HG03575 (cell line): Measurements from ENCODE around the gene PRKCH.
"Not testable (repeated sequence)": the region's sequence is repeated elsewhere in the genome, so short reads cannot be mapped to it uniquely, and the experiment has no call there.

Experiments used
- ATAC-seq: cut with Tn5 transposase; IDR thresholded peaks from one replicate; pipeline ENCODE4 v1.9.1; 2021; ENCODE audit not compliant: unreplicated experiment, insufficient number of reproducible peaks, low FRiP score; ENCODE audit errors: extremely low read depth

Gene PRKCH

DNA sequence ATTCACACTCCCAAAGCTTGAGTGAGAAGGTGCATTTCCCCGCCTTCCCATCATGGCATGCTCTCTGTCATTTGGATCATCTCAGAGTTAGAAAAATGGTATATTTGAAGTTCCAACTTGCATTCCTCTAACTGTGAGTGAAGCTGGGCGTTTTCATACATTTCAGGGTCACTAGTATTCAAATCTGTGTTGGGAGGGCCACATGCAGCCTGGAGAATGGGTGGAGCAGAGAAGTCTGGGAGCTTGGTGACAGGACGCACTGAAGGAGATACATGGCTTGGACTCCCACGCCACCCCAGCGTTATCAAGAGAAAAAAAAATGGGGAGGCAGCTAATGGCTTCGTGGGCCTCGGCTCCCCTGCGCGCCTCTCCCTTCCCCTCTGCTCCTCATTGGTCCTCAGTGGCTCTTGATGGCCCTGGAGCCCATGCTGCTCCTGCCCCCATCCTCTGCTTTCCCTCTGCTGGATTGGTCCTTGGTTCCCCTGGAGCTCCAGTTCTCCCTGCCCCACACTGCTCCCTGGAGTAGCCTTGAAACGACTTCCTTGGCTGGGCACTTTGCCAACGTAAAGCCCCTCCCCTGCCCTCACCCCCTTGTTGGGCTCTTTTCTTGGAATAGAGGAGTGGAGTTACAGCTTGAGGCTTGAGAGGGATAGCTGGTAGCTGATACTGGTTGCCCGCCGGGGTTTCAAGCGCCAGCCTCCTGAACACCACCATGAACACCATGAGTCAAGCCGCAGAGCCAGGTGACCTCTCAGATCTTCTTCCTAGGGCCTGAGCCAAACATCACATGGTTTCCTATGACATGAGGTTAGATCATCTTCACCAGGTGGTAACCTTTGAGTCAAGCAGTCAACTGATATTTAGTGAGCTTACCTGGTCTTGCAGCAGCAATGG, 139.6 kb downstream of the PRKCH start:
- no peak for ATAC-seq

DNA sequence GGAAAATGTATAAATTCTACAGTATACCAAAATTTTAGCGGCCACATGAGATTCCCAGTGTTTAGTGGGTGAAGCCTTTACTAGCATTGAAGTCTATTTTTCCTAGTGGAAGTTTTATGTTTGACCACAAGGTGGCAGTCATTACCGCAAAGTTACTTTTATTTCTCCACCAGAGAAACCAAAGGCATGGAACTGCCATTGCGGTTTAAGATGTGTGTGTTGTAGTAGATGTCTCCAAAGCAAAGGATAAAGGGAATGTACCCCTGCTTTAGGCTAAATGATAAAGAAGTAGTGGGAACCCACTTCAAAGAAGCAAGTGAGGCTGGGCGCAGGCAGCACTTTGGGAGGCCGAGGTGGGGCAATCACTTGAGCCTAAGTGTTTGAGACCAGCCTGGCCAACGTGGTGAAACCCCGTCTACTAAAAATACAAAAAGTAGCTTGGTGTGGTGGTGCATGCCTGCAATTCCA, 140.5 kb downstream of the PRKCH start:
- ATAC-seq = no peak

DNA sequence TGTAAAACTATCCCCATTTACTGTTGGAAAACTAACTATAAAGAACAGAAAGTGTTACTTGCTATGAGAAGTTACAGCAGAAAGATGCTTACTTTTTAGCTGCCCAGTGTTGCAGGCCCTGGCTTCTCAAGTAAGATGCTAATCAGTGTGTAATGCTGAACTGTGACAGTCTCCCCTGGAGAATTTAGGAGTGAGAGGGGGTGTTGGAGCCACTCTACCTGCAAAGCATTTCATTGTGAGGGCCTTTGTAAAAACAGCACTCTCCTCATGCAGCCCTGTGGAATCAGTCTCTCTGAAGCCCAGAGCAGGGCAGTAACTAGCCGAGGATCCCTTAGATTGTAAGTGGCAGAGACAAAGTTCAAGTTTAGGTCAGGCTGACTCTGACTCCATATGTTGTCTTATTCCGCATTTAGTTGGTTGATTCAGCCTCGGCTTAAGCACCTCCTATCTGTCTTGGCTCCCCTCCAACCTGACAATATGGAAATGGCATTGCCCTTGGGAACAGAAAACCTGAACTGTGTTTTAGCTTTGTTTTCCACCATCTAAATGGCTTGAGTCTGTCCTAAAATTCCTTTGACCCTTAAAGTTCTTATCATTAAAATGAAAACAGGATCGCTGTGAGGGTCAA, 141.3 kb downstream of the PRKCH start:
- ATAC-seq = no peak

DNA sequence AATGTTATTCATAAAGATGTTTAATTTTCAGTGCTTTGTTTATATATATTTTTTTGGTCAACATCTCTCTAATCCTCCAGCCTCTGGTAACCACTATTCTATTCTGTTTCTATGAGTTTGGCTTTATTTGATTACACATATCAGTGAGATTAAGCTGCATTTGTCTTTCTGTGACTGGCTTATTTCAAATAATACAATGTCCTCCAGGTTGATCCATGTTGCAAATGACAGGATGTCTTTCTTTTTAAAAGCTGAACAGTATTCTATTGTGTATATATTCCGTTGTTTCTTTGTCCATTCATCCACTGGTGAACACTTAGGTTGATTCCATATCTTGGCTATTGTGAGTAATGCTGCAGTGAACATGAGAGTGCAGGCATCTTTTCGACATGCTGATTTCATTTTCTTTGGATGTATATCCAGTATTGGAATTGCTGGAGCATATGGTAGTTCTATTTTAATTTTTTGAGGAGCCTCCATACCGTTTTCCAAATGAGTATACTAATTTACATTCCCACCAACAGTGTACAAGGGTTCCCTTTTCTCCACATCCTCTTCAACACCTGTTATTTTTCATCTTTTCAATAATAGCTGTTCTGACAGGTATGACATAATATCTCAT, 142.4 kb downstream of the PRKCH start:
- ATAC-seq = no peak

DNA sequence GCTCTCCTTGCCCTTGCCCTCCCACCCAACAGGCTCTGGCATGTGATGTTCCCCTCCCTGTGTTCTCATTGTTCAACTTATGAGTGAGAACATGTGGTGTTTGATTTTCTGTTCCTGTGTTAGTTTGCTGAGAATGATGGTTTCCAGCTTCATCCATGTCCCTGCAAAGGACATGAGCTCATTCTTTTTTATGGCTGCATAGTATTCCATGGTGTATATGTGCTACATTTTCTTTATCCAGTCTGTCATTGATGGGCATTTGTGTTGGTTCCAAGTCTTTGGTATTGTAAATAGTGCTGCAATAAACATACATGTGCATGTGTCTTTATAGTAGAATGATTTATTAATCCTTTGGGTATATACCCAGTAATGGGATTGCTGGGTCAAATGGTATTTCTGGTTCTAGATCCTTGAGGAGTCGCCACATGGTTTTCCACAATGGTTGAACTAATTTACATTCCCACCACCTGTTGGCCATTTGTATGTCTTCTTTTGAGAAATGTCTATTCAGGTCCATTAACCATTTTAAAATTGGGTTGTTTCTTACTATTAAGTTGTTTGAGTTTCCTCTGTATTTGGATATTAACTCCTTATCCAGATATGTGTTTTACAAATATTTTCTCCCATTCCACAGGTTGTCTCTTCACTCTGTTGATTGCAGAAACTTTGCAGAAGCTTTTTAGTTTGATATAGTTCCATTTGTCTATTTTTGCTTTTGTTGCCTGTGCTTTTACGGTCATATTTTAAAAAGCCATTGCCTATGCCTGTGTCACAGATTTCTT, 143.4 kb downstream of the PRKCH start:
- ATAC-seq = not testable (repeated sequence)

DNA sequence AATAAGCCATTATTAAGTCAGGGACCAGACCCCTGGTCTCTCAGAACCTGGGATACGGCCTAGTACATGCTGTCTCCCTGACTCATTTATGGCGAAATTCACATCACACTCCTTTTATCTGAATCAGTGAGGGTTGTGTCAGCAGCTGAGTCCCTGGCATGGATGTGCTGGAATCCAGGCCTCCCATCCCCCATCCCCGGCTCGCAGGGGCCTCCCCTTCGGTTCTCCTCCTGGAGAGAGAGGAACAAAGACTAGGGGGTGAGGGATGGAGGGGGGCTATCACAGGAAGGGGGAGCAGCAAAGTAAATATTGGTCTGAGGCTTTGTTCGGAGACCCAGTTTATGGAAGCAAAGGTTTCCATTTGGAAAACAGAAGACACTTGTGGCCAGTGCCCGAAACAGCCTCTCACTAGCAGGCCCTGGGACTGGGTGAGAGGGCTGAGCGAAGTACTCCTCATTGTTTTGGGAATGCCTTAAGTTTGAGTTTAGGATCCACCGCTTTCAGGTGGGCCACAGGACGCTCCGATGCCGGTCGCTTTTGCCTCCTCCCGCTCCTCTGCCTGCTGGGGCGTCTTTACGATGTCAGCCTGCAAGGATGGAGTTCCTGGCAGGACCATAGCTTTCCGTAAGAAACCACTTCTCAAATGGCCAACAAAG, 145.0 kb downstream of the PRKCH start:
- ATAC-seq = no peak

DNA sequence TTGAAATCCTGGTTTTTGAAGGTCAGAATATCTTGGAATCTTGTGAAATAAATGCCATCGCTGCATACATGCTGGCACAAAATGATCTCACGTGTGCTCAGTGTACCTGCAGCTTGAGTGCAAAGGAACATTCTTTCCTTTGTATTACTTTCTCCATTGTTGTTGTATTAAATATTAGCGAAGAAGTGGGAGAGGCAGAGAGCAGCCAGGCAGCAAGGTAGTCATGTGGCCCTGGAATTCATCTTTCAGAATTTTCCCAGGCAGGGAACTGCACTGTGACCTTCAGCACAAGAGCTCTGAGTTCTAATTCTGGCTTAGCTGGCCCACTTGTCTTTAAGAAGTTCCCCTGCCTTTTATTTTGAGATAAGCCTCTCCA, 145.5 kb downstream of the PRKCH start:
- no peak for ATAC-seq

DNA sequence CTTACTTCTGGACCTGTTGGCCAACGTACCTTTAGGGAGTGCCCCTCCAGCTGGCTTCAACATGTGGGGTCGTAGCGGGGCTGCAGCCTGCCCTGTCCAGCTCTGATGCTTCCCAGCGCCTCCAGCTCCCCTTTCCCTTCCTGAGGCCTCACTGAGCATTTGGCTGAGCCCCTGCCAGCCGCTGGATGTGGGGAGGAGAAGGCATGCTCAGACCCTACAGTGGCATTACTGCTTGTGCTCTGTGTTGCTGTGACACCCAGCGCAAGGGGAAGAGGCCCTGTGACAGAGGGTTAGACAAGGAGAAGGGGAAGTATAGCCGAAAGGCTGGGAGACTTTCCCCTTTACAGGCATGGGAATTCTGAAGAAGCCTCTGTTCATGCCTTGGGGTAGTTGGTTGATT, 145.9 kb downstream of the PRKCH start:
- no peak for ATAC-seq

DNA sequence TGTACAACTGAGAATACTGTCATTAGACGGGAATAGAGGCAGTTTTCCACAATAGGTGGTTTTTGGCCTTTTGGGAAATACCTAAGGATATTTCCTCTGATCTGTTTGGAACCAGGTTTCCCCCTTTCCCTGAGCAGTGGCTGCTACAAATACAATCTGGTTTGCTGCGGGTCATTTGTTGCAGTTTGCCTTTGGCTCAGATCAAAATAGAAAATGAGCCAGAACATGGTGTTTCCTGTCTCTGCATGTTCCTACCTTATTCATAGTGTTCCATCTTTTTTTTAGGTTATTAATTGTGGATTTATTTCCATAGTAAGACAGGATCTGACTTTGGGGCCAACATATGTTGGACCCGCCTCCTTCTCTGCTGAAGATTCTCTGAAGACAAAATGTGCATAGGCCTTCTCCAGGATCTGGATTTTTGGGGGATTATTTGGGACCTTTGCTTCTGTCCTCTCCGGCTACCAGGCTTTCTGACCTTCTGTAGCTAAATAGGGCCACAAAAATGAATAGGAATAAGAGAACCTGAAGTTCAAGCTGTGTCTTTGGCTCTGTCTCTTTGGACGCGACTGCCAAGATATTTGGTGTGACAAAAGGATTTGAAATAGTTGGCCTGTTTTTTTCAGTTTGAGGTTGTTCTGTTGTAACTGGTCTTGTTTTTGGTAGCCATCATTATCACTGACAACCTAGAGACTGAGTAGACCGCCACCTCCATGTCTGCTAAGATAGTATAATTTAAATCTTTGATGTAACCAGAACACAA, 146.9 kb downstream of the PRKCH start:
- no peak for ATAC-seq

DNA sequence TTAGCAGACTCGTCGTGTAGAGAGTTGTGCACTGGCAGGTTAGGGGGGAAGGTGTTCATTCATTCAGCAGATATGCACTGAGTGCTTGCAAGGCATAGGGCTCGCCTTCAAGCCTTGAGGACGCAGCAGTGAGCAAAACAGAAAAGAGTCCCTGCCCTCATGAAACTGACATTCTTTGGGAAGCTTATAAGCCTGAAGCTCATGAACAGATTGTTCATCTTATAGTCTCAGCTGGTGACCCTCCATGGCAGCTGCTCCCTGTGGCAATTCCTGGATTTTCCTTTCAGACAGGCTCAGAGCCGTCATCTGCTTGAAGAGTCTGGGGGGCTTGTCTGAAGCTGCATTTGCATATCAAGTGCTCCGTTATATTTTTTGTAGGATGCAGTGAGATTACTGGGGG, 148.4 kb downstream of the PRKCH start:
- no peak for ATAC-seq

DNA sequence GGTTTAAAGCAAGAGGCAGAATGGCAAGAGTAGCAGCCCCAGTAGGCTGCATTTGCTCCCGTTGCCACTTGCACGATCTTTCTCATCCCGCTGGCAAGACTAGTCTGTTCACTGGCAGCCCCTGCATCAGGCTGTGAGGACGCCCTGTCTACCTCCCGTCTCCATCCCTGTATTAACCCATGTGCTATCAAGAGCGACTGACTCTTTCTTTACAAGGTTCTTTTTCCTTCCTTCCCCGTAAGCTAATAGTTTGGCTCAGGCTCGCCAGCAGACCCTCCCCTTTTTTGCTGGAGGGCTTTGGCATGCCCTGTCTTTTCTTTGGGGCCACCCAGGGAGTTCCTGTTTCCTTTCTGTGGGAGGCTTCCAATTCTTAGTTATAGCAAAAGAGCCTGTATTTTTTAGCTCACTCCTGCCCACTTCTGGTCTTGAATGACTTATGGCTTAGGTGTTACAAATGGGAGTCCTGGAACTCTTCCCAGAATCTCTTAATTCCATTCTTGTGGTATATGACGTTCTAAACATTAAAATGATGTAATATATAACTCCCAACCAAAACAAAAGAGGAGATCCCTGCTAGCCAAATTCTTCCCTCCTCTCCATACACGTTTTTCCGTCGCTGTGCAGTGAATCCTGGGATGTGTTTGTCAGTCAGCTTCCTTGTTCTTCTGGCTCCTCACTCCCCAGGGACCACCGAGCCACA, 149.0 kb downstream of the PRKCH start:
- no peak for ATAC-seq

DNA sequence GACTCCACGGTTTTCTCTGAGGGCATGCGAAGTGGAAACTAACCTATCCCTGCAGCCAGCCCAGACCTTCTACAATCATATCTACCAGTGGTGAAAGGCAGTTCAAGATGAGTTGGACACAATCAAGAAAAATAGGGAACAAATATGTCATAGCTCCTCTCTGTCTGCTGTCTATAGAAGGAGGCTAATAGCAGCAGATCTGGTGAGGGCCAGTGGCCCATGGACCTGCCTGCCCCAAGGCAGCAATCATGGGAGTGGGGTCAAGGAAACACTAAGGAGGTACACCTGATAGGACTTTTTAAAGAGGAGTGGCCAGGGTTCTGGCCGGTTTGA, 149.5 kb downstream of the PRKCH start:
- ATAC-seq = no peak

DNA sequence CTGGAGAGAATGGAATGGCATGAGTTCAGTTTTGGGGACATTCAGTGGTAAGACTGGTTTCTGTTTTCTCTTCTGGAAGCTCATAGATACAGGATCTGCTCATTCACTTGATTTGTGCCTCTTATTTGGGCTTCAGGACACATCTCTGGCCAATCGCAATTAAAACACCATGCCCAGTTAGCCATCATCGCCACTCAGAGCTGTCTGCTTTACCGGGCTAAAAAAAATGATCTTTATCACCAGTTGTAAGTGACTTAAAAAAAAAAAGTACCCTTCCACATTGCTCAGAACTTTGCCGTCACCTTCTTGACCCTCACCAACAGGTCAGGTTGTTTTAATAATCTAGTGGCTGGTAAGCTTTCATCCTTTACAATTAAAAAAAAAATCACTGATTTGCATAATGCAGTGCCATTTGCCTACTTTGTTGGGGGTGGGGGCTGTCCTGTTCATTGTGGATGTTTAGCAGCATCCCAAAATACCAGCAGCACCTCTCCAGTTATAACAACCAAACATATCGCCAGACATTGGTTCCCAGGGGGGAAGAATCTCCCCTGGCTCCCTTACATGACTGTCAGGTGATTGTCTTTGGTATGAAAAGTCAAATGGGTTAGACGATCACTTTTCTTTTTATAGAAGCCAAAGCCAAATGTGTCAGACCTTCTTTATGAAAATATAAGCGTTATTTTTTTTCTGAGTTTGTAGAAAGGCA, 150.1 kb downstream of the PRKCH start:
- ATAC-seq = no peak

DNA sequence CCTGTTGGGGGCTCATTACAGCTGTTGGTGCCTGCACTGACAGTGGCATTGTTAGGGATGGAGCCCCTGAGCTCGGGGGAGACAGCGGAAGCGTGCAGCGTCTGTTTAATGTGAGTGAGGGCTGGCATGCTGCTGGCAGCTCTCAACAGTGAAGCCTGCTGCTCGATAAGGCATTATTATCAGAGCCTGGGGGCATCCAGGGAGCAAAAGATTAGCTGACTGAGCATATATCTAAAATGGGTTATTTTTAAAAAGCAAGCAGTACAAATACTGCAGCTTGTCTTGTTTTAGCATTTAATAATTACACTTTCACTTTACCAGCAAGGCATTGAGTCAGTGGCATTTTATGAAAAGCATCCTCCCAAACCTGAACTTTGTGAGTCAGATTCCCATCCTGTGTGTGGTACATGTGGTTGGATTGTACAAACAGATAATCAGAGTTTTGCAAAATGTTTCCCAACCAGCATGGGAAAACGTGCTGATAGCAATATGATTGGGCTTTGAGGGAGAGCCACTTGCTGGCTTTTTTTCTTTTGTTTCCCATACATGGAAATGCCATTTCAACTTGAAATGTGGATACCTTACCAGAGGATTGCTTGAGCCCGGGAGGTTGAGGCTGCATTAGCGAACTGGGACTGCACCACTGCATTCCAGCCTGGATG, 150.8 kb downstream of the PRKCH start:
- no peak for ATAC-seq

DNA sequence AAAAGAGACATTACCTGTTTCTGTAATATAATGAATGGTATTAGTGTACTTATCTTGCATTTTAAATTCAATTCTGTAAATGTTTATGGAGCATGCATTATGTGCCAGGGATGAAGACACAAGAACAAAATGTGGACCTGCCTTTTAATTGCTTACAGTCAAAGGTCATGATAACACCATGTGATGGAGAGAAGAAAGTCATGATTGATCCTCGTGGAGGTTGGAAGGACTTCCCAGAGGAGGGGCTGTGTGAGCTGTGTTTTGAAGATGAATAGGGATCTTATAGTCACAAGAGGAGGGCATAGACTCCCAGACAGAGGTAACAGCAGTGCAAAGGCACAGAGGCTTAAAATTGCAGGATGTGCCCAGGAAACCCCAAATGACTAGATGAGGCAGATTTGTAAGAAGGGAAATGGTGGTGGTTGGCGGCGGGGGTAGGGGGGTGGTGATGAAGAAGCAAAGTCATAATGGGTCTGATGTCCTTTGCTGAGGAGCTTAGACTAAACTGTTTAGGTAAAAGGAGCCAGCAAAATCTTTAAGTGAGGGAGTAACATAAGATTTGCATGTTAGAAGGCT, 151.5 kb downstream of the PRKCH start:
- no peak for ATAC-seq

DNA sequence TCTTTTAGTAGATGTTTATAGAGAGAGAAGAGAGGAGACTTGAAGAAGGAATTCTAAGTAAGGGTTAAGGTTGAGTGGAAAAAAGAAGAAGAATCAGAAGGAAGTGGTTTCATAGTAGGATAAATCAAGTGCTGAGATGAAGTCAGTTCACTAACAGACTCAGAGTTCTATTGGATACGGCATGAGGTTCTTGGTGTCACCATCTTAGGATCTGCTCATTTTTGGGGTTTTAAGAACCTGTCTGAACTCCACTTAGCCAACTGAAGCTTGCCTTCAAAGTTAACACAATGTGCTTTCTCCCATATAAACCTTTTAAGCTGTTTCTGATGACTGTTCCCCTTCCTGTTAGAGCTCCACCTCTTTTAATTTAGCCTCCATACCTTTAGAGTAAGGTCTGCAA, 152.6 kb downstream of the PRKCH start:
- ATAC-seq = no peak
